ENCODE data around the gene PRXL2A.
"Not testable (repeated sequence)": the region's sequence is repeated elsewhere in the genome, so short reads cannot be mapped to it uniquely, and the experiment has no call there.

Gene PRXL2A

GRCh38 chr10:80480373-80480772 is 72.0 kb downstream of the PRXL2A start:
- not testable (repeated sequence) for DNase-seq

GRCh38 chr10:80480852-80481251 is 72.5 kb downstream of the PRXL2A start:
- no peak for DNase-seq

GRCh38 chr10:80484243-80484642 is 75.9 kb downstream of the PRXL2A start:
- no peak for DNase-seq

GRCh38 chr10:80484676-80485075 is 76.3 kb downstream of the PRXL2A start:
- DNase-seq, result no peak

- no peak for DNase-seq
Measured at GRCh38 chr10:80485076-80485945, 77.0 kb downstream of the PRXL2A start.

- no peak for DNase-seq
Measured at GRCh38 chr10:80485946-80486764, 77.8 kb downstream of the PRXL2A start.

Data from stimulated activated naive CD4-positive, alpha-beta T cell treated with Interleukin-2 at 50 U/mL for 16 hours (primary cell).